Measurements from ENCODE around the gene IBA57.

IBA57 gene

GRCh38 chr1:228157729-228158126, 7.9 kb upstream of the IBA57 start:
- DNase-seq, result no peak

- no peak for DNase-seq
Observed at GRCh38 chr1:228158151-228159007, 7.2 kb upstream of the IBA57 start.

- DNase-seq, result no peak
Observed at GRCh38 chr1:228159008-228159665, 6.5 kb upstream of the IBA57 start.

- DNase-seq, result no peak
Observed at GRCh38 chr1:228160201-228160761, 5.3 kb upstream of the IBA57 start.

GRCh38 chr1:228161362-228161761, 4.2 kb upstream of the IBA57 start:
- DNase-seq, result no peak

GRCh38 chr1:228161866-228162265, 3.7 kb upstream of the IBA57 start:
- DNase-seq, result no peak

- DNase-seq, result no peak
Observed at GRCh38 chr1:228162286-228163006, 3.2 kb upstream of the IBA57 start.

GRCh38 chr1:228163007-228163753, 2.4 kb upstream of the IBA57 start:
- no peak for DNase-seq

GRCh38 chr1:228163776-228164519, 1.7 kb upstream of the IBA57 start:
- DNase-seq, result no peak

GRCh38 chr1:228164561-228165371, 838 bp upstream of the IBA57 start:
- no peak for DNase-seq

GRCh38 chr1:228166170-228166936, 749 bp downstream of the IBA57 start:
- peak; percentile 79 for DNase-seq

GRCh38 chr1:228168563-228169270, 3.1 kb downstream of the IBA57 start:
- no peak for DNase-seq

- no peak for DNase-seq
Observed at GRCh38 chr1:228169345-228169744, 3.7 kb downstream of the IBA57 start.

- no peak for DNase-seq
Observed at GRCh38 chr1:228170666-228171065, 5.1 kb downstream of the IBA57 start.

- DNase-seq, result no peak
Observed at GRCh38 chr1:228171221-228171891, 5.8 kb downstream of the IBA57 start.

- no peak for DNase-seq
Observed at GRCh38 chr1:228172591-228173527, 7.3 kb downstream of the IBA57 start.

All from CD4-positive, alpha-beta T cell treated with Interleukin-10 for 1 hour (primary cell).